Measurements from ENCODE around the gene NUDT19.

Gene NUDT19

GRCh38 chr19:32658075-32658474 is 33.5 kb upstream of the NUDT19 start:
- TF ChIP-seq EZH2phosphoT487 (IDR thresholded peaks at IDR 0.05; ENCODE audit: low read length) (no peak), EZH2 (optimal IDR thresholded peaks at IDR 0.05; ENCODE audit: low read depth, low read length) (no peak), CTCF (IDR thresholded peaks at IDR 0.05; ENCODE audit: low read length) (no peak)
- peaks cover 6% of the 10 kb centered on the region for H3K79me2 ChIP-seq (ENCODE audit: low read length)

GRCh38 chr19:32658527-32658926 is 33.1 kb upstream of the NUDT19 start:
- H4K20me1 ChIP-seq (ENCODE audit: insufficient read depth, low read length): no peaks in the 10 kb centered on the region
- TF ChIP-seq EZH2 (optimal IDR thresholded peaks at IDR 0.05; ENCODE audit: low read depth, low read length): no peak
- no peak for TF ChIP-seq EZH2phosphoT487 (IDR thresholded peaks at IDR 0.05; ENCODE audit: low read length)
- TF ChIP-seq CTCF (IDR thresholded peaks at IDR 0.05; ENCODE audit: low read length): no peak
- no peaks in the 10 kb centered on the region for H3K9me3 ChIP-seq (replicated peaks; ENCODE audit: insufficient read depth, low read length)
- no peaks in the 10 kb centered on the region for H3K4me1 ChIP-seq (ENCODE audit: low read length)
- DNase-seq: no peak
- H3K4me3 ChIP-seq (ENCODE audit: low read length): no peak overlapping the region
- H3K36me3 ChIP-seq (replicated peaks; ENCODE audit: insufficient read depth, low read length): no peaks in the 10 kb centered on the region
- no peaks in the 10 kb centered on the region for H3K9me2 ChIP-seq (replicated peaks; ENCODE audit: insufficient read depth, low read length)
- H3K27ac ChIP-seq (ENCODE audit: low read length): no peak overlapping the region
- H3K27me3 ChIP-seq (replicated peaks; ENCODE audit: insufficient read depth, low read length): no peaks in the 10 kb centered on the region
- no peak overlapping the region for H2AFZ ChIP-seq (ENCODE audit: low read length)
- no peaks in the 10 kb centered on the region for H3F3A ChIP-seq (ENCODE audit: insufficient read depth, low read length)
- H3K9ac ChIP-seq (ENCODE audit: low read length): no peak overlapping the region
- H3K79me2 ChIP-seq (ENCODE audit: low read length): peaks cover 6% of the 10 kb centered on the region
- H3K4me2 ChIP-seq (ENCODE audit: low read depth, low read length): no peak overlapping the region

More at GRCh38 chr19:32658075-32658474, 33.5 kb upstream of the NUDT19 start:
- H3F3A ChIP-seq (ENCODE audit: insufficient read depth, low read length): no peaks in the 10 kb centered on the region
- DNase-seq: no peak
- H4K20me1 ChIP-seq (ENCODE audit: insufficient read depth, low read length): no peaks in the 10 kb centered on the region
- no peaks in the 10 kb centered on the region for H3K9me3 ChIP-seq (replicated peaks; ENCODE audit: insufficient read depth, low read length)
- H3K9ac ChIP-seq (ENCODE audit: low read length): no peak overlapping the region
- no peaks in the 10 kb centered on the region for H3K36me3 ChIP-seq (replicated peaks; ENCODE audit: insufficient read depth, low read length)
- H3K27ac ChIP-seq (ENCODE audit: low read length): no peak overlapping the region
- no peaks in the 10 kb centered on the region for H3K27me3 ChIP-seq (replicated peaks; ENCODE audit: insufficient read depth, low read length)
- no peaks in the 10 kb centered on the region for H3K9me2 ChIP-seq (replicated peaks; ENCODE audit: insufficient read depth, low read length)
- no peak overlapping the region for H2AFZ ChIP-seq (ENCODE audit: low read length)
- no peaks in the 10 kb centered on the region for H3K4me1 ChIP-seq (ENCODE audit: low read length)
- no peak overlapping the region for H3K4me3 ChIP-seq (ENCODE audit: low read length)
- no peak overlapping the region for H3K4me2 ChIP-seq (ENCODE audit: low read depth, low read length)

DNA sequence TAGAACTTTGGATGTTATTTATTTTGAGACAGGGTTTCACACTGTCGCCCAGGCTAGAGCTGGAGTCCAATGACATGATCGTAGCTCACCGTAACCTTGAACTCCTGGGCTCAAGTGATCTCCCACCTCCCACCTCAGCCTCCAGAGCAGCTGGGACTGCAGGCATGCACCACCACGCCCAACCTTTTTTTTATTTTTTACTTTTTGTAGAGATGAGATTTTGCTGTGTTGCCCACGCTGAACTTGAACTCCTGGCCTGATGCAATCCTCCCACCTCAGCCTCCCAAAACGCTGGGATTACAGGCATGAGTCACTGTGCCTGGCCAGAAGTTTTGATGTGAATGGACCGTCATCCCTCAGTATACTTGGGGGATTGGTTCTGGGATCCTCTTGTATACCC is 30.3 kb upstream of the NUDT19 start:
- TF ChIP-seq EZH2 (optimal IDR thresholded peaks at IDR 0.05; ENCODE audit: low read depth, low read length) (no peak), CTCF (IDR thresholded peaks at IDR 0.05; ENCODE audit: low read length) (no peak), EZH2phosphoT487 (IDR thresholded peaks at IDR 0.05; ENCODE audit: low read length) (no peak)
- Histone ChIP-seq H3K79me2 (ENCODE audit: low read length) (peaks cover 14% of the 10 kb centered on the region), H3K27me3 (replicated peaks; ENCODE audit: insufficient read depth, low read length) (no peaks in the 10 kb centered on the region), H4K20me1 (ENCODE audit: insufficient read depth, low read length) (no peaks in the 10 kb centered on the region), H3K36me3 (replicated peaks; ENCODE audit: insufficient read depth, low read length) (no peaks in the 10 kb centered on the region), H3F3A (ENCODE audit: insufficient read depth, low read length) (no peaks in the 10 kb centered on the region), H3K4me1 (ENCODE audit: low read length) (no peaks in the 10 kb centered on the region), H2AFZ (ENCODE audit: low read length) (no peak overlapping the region), H3K4me2 (ENCODE audit: low read depth, low read length) (no peak overlapping the region), H3K9ac (ENCODE audit: low read length) (no peak overlapping the region), H3K27ac (ENCODE audit: low read length) (no peak overlapping the region), H3K4me3 (ENCODE audit: low read length) (no peak overlapping the region), H3K9me3 (replicated peaks; ENCODE audit: insufficient read depth, low read length) (no peaks in the 10 kb centered on the region), H3K9me2 (replicated peaks; ENCODE audit: insufficient read depth, low read length) (no peaks in the 10 kb centered on the region)
- no peak for DNase-seq

Data from MM.1S (cell line).